ENCODE data around the gene BCL11A. TPM values are rescaled to one million over a fixed set of nuclear protein-coding genes. Genes with fewer than 3 reads are reported as not detected.

The BCL11A gene
- total and polyA plus RNA-seq, 4 donors: 0.08 to 8.5 (median 0.47) TPM

DNA sequence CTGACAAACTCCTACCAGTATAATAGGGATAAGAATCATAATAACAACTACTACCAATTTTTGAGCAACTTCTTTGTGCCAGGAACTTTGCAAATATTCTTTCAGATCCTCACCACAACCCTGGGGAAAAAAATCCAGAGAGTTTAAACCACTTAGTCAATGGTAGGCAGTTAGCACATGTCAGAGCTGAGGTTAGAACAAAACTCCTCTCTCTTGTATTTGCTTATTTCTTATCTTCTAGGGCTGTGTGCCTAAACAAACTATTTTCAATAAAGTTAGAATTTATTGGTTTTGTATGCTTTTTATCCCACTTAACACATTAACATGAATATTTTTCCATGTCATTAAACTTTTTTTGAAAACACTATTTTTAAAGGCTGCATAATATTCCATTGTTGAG is 127.1 kb downstream of the BCL11A start:
- H3K9ac ChIP-seq (ENCODE audit: low read depth in 1 of 2, low read length in 2 of 2): no peak overlapping the region
- H3K36me3 ChIP-seq (ENCODE audit: control insufficient read depth in 4 of 4, insufficient read depth in 3 of 4, low read depth in 1 of 4, low read length in 3 of 4): peaks cover 0 to 1% (median 0%) of the 10 kb centered on the region in 4 donors
- TF ChIP-seq, protein P1, sequence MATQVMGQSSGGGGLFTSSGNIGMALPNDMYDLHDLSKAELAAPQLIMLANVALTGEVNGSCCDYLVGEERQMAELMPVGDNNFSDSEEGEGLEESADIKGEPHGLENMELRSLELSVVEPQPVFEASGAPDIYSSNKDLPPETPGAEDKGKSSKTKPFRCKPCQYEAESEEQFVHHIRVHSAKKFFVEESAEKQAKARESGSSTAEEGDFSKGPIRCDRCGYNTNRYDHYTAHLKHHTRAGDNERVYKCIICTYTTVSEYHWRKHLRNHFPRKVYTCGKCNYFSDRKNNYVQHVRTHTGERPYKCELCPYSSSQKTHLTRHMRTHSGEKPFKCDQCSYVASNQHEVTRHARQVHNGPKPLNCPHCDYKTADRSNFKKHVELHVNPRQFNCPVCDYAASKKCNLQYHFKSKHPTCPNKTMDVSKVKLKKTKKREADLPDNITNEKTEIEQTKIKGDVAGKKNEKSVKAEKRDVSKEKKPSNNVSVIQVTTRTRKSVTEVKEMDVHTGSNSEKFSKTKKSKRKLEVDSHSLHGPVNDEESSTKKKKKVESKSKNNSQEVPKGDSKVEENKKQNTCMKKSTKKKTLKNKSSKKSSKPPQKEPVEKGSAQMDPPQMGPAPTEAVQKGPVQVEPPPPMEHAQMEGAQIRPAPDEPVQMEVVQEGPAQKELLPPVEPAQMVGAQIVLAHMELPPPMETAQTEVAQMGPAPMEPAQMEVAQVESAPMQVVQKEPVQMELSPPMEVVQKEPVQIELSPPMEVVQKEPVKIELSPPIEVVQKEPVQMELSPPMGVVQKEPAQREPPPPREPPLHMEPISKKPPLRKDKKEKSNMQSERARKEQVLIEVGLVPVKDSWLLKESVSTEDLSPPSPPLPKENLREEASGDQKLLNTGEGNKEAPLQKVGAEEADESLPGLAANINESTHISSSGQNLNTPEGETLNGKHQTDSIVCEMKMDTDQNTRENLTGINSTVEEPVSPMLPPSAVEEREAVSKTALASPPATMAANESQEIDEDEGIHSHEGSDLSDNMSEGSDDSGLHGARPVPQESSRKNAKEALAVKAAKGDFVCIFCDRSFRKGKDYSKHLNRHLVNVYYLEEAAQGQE (IDR thresholded peaks at IDR 0.05): no peak
- TF ChIP-seq FOXA2 (IDR thresholded peaks at IDR 0.05) (no peak), JUND (IDR thresholded peaks at IDR 0.05) (no peak), YY1 (IDR thresholded peaks at IDR 0.05) (no peak), NR2F2 (IDR thresholded peaks at IDR 0.05) (no peak), HNF4G (IDR thresholded peaks at IDR 0.05) (no peak), GABPA (IDR thresholded peaks at IDR 0.05 in 1 of 2, conservative IDR thresholded peaks at IDR 0.05 in 1 of 2) (no peak), HNF4A (conservative IDR thresholded peaks at IDR 0.05) (no peak), SP1 (IDR thresholded peaks at IDR 0.05) (no peak), EGR1 (IDR thresholded peaks at IDR 0.05; ENCODE audit: low read depth in 2 of 2) (no peak), TAF1 (conservative IDR thresholded peaks at IDR 0.05) (no peak), RAD21 (IDR thresholded peaks at IDR 0.05) (no peak)
- TF ChIP-seq, protein P2, sequence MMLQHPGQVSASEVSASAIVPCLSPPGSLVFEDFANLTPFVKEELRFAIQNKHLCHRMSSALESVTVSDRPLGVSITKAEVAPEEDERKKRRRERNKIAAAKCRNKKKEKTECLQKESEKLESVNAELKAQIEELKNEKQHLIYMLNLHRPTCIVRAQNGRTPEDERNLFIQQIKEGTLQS (IDR thresholded peaks at IDR 0.05): no peak
- TF ChIP-seq, protein P3, sequence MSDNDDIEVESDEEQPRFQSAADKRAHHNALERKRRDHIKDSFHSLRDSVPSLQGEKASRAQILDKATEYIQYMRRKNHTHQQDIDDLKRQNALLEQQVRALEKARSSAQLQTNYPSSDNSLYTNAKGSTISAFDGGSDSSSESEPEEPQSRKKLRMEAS (IDR thresholded peaks at IDR 0.05): no peak
- TF ChIP-seq, protein P4, sequence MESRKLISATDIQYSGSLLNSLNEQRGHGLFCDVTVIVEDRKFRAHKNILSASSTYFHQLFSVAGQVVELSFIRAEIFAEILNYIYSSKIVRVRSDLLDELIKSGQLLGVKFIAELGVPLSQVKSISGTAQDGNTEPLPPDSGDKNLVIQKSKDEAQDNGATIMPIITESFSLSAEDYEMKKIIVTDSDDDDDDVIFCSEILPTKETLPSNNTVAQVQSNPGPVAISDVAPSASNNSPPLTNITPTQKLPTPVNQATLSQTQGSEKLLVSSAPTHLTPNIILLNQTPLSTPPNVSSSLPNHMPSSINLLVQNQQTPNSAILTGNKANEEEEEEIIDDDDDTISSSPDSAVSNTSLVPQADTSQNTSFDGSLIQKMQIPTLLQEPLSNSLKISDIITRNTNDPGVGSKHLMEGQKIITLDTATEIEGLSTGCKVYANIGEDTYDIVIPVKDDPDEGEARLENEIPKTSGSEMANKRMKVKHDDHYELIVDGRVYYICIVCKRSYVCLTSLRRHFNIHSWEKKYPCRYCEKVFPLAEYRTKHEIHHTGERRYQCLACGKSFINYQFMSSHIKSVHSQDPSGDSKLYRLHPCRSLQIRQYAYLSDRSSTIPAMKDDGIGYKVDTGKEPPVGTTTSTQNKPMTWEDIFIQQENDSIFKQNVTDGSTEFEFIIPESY (IDR thresholded peaks at IDR 0.05): no peak
- TF ChIP-seq, protein P5, sequence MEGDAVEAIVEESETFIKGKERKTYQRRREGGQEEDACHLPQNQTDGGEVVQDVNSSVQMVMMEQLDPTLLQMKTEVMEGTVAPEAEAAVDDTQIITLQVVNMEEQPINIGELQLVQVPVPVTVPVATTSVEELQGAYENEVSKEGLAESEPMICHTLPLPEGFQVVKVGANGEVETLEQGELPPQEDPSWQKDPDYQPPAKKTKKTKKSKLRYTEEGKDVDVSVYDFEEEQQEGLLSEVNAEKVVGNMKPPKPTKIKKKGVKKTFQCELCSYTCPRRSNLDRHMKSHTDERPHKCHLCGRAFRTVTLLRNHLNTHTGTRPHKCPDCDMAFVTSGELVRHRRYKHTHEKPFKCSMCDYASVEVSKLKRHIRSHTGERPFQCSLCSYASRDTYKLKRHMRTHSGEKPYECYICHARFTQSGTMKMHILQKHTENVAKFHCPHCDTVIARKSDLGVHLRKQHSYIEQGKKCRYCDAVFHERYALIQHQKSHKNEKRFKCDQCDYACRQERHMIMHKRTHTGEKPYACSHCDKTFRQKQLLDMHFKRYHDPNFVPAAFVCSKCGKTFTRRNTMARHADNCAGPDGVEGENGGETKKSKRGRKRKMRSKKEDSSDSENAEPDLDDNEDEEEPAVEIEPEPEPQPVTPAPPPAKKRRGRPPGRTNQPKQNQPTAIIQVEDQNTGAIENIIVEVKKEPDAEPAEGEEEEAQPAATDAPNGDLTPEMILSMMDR (IDR thresholded peaks at IDR 0.05; ENCODE audit: low read depth, low read length, missing input control): no peak
- no peak overlapping the region for H3K4me3 ChIP-seq (ENCODE audit: low read depth in 1 of 3, low read length in 3 of 3)
- no peaks in the 10 kb centered on the region for H3K27me3 ChIP-seq (ENCODE audit: control insufficient read depth in 4 of 4, insufficient read depth in 4 of 4, low read length in 3 of 4)
- DNase-seq (ENCODE audit: low spot score): no peak
- H3K9me3 ChIP-seq (ENCODE audit: control insufficient read depth in 4 of 4, low read length in 3 of 4): no peaks in the 10 kb centered on the region
- H3K4me1 ChIP-seq (ENCODE audit: control insufficient read depth in 4 of 4, insufficient read depth in 4 of 4, low read length in 3 of 4): no peaks in the 10 kb centered on the region
- no peak overlapping the region for H3K27ac ChIP-seq (ENCODE audit: low read depth in 1 of 2, low read length in 2 of 2)

DNA sequence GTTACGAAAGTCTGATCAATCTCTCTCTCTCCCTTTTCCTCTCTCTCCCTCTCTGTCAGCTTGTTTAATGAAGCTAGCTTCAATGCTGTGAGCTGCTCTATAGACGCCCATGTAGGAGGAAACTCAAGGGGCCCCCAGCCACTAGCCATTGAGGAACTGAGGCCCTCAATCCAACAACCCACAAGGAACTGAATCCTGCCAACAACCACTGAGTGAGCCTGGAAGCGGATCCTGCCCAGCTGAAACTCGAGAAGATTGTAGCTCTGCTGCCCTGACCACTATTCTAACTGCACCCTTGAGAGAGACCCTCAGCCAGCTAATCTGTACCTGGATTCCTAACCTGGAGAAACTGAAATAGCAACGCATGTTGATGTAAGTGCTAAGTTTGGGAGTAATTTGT is 129.2 kb downstream of the BCL11A start:
- TF ChIP-seq RAD21 (IDR thresholded peaks at IDR 0.05) (no peak), RXRA (IDR thresholded peaks at IDR 0.05) (no peak), GABPA (IDR thresholded peaks at IDR 0.05 in 1 of 2, conservative IDR thresholded peaks at IDR 0.05 in 1 of 2) (no peak), JUND (IDR thresholded peaks at IDR 0.05) (no peak), HNF4G (IDR thresholded peaks at IDR 0.05) (no peak), NR2F2 (IDR thresholded peaks at IDR 0.05) (no peak), TAF1 (conservative IDR thresholded peaks at IDR 0.05) (no peak), SP1 (IDR thresholded peaks at IDR 0.05) (no peak)
- TF ChIP-seq, protein P1 (IDR thresholded peaks at IDR 0.05): no peak
- TF ChIP-seq, protein P4 (IDR thresholded peaks at IDR 0.05): no peak
- TF ChIP-seq, protein P2 (IDR thresholded peaks at IDR 0.05): no peak
- TF ChIP-seq, protein P3 (IDR thresholded peaks at IDR 0.05): no peak
- Histone ChIP-seq H3K27me3 (ENCODE audit: control insufficient read depth in 4 of 4, insufficient read depth in 4 of 4, low read length in 3 of 4) (no peaks in the 10 kb centered on the region), H3K36me3 (ENCODE audit: control insufficient read depth in 4 of 4, insufficient read depth in 3 of 4, low read depth in 1 of 4, low read length in 3 of 4) (peaks cover 0 to 1% (median 0%) of the 10 kb centered on the region in 4 donors), H3K27ac (ENCODE audit: low read depth in 1 of 2, low read length in 2 of 2) (no peak overlapping the region), H3K4me3 (ENCODE audit: low read depth in 1 of 3, low read length in 3 of 3) (no peak overlapping the region), H3K4me1 (ENCODE audit: control insufficient read depth in 4 of 4, insufficient read depth in 4 of 4, low read length in 3 of 4) (no peaks in the 10 kb centered on the region), H3K9ac (ENCODE audit: low read depth in 1 of 2, low read length in 2 of 2) (no peak overlapping the region), H3K9me3 (ENCODE audit: control insufficient read depth in 4 of 4, low read length in 3 of 4) (no peaks in the 10 kb centered on the region)
- 77% methylated on average over 5 of the region's 5 CpGs for WGBS
- no peak for DNase-seq (ENCODE audit: low spot score)

Measured in liver (tissue), 9 donors.